HCT116 (cell line): Measurements from ENCODE around the gene FLNA. TPM values are rescaled to one million over a fixed set of nuclear protein-coding genes. Genes with fewer than 3 reads are reported as not detected.

Experiments
- ATAC-seq: fragments of 200-7000 bp; cut with Tn5 transposase; 2 replicates; pipeline ENCODE4 v1.9.1; 2020; ENCODE audit warnings: mild to moderate bottlenecking, moderate library complexity
- BruUV-seq: library from RNA; stranded (reverse); fragments of 400-500 nt; replicated peaks from 2 replicates; lab custom pipeline; 2021; lab: Mats Ljungman, UMichigan
- CTCF ChIA-PET: fragments of 300-600 bp; sonication (Branson Sonifier 250); formaldehyde crosslinking; loops from one replicate; lab custom pipeline; 2021; ENCODE audit warnings: antibody characterized with exemption; lab: Charles Lee
- POLR2A ChIA-PET: fragments of 300-600, 350-600 bp; sonication (Branson Sonifier 250); formaldehyde crosslinking; loops from one replicate; lab custom pipeline; 2021; ENCODE audit warnings: antibody characterized with exemption; lab: Charles Lee
- RAD21 ChIA-PET, 2 experiments: fragments of 300-600 bp; sonication (Branson Sonifier 250); formaldehyde crosslinking; loops; one replicate each; lab custom pipeline; 2023; ENCODE audit warnings: low total read pairs in 2 of 2; ENCODE audit not compliant: uncharacterized antibody in 2 of 2, unreplicated experiment in 2 of 2, low non-redundant PET in 1 of 2; lab: Charles Lee
- DNase-seq: peaks from one replicate; pipeline ENCODE4 v3.0.0-alpha.2; 2010; ENCODE audit warnings: low read depth, low spot score
- H2AFZ ChIP-seq: fragments of 200-600 bp; shearing (Covaris generic), sonication (generic); 2 replicates; pipeline ENCODE4 v1.6.1; 2017; ENCODE audit warnings: low read depth, mixed run types, mixed read lengths, antibody characterized with exemption, low read length; ENCODE audit not compliant: poor library complexity, severe bottlenecking
- H3K27ac ChIP-seq: 2 replicates; pipeline ENCODE4 v1.5.1; 2012; ENCODE audit warnings: low read depth, low read length
- H3K27me3 ChIP-seq: fragments of 200-600 bp; sonication (generic); 2 replicates; pipeline ENCODE4 v1.6.1; 2016; ENCODE audit warnings: mixed run types, low read length, mixed read lengths; ENCODE audit not compliant: insufficient read depth
- H3K36me3 ChIP-seq, 2 experiments: fragments of 200-500 bp in 1 of 2; fragments of 200-600 bp in 1 of 2; sonication (Bioruptor generic) in 1 of 2; sonication (generic) in 1 of 2; 2 replicates each; pipeline versions ENCODE4 v1.5.1 to v1.6.1; 2014 to 2016; ENCODE audit warnings: low read length in 2 of 2, inconsistent platforms in 1 of 2, mixed read lengths in 1 of 2, mixed run types in 1 of 2; ENCODE audit not compliant: insufficient read depth in 2 of 2, control insufficient read depth in 1 of 2
- H3K4me1 ChIP-seq, 2 experiments: fragments of 200-600 bp in 1 of 2; sonication (generic) in 1 of 2; 2 replicates each; pipeline versions ENCODE4 v1.5.1 to v1.6.1; 2012 to 2017; ENCODE audit warnings: low read length in 2 of 2, inconsistent platforms in 1 of 2, mild to moderate bottlenecking in 1 of 2, mixed read lengths in 1 of 2, mixed run types in 1 of 2, moderate library complexity in 1 of 2; ENCODE audit not compliant: insufficient read depth in 2 of 2, control insufficient read depth in 1 of 2
- H3K4me2 ChIP-seq: fragments of 200-600 bp; sonication (generic); 2 replicates; pipeline ENCODE4 v1.6.1; 2017; ENCODE audit warnings: mixed run types, low read length, mixed read lengths
- H3K4me3 ChIP-seq, 2 experiments: fragments of 200-600 bp in 1 of 2; sonication (generic) in 1 of 2; replicated peaks in 1 of 2; 2 replicates each; pipeline ENCODE4 v1.5.1; 2011 to 2016; ENCODE audit warnings: low read length in 2 of 2, control low read depth in 1 of 2, low read depth in 1 of 2, mild to moderate bottlenecking in 1 of 2, mixed read lengths in 1 of 2, mixed run types in 1 of 2
- H3K79me2 ChIP-seq: fragments of 200-600 bp; sonication (generic); 2 replicates; pipeline ENCODE4 v1.6.1; 2017; ENCODE audit warnings: mild to moderate bottlenecking, mixed run types, low read length, moderate library complexity, mixed read lengths; ENCODE audit not compliant: insufficient read depth
- H3K9ac ChIP-seq: fragments of 200-600 bp; sonication (generic); 2 replicates; pipeline ENCODE4 v1.6.1; 2016; ENCODE audit warnings: low read length, mixed read lengths
- H3K9me2 ChIP-seq: fragments of 200-600 bp; sonication (generic), shearing (Covaris generic); 2 replicates; pipeline ENCODE4 v1.6.1; 2017; ENCODE audit warnings: mixed run types, mild to moderate bottlenecking, moderate library complexity; ENCODE audit not compliant: insufficient read depth
- H3K9me3 ChIP-seq, 2 experiments: fragments of 200-500 bp in 1 of 2; fragments of 200-600 bp in 1 of 2; sonication (Bioruptor generic) in 1 of 2; sonication (generic) in 1 of 2; 2 replicates each; pipeline ENCODE4 v1.6.1; 2014 to 2017; ENCODE audit warnings: low read length in 2 of 2, mixed read lengths in 2 of 2, inconsistent platforms in 1 of 2, low read depth in 1 of 2, mild to moderate bottlenecking in 1 of 2, mixed run types in 1 of 2, moderate library complexity in 1 of 2; ENCODE audit not compliant: control insufficient read depth in 1 of 2, insufficient read depth in 1 of 2
- H4K20me1 ChIP-seq: fragments of 200-600 bp; sonication (generic), shearing (Covaris generic); 2 replicates; pipeline ENCODE4 v1.6.1; 2017; ENCODE audit warnings: mixed run types, mild to moderate bottlenecking, moderate library complexity; ENCODE audit not compliant: insufficient read depth
- ATF3 ChIP-seq: IDR thresholded peaks from 2 replicates; pipeline ENCODE4 v1.6.1; 2012
- CBX3 ChIP-seq: IDR thresholded peaks from 2 replicates; pipeline ENCODE4 v1.6.1; 2012; ENCODE audit warnings: low read depth
- CTCF ChIP-seq, 3 experiments: fragments of 200-600 bp in 1 of 3; sonication (generic) in 1 of 3; IDR thresholded peaks in 2 of 3; conservative IDR thresholded peaks in 1 of 3; 2 replicates each; pipeline ENCODE4 v1.5.1; 2012 to 2017; ENCODE audit warnings: low read depth in 2 of 3, low read length in 2 of 3, antibody characterized with exemption in 1 of 3, borderline replicate concordance in 1 of 3, control low read depth in 1 of 3, mild to moderate bottlenecking in 1 of 3, mixed read lengths in 1 of 3, mixed run types in 1 of 3, moderate library complexity in 1 of 3; ENCODE audit not compliant: insufficient read depth in 1 of 3
- EGR1 ChIP-seq: IDR thresholded peaks from 2 replicates; pipeline ENCODE4 v1.6.1; 2012; ENCODE audit warnings: low read depth
- ELF1 ChIP-seq: IDR thresholded peaks from 2 replicates; pipeline ENCODE4 v1.6.1; 2012; ENCODE audit warnings: low read depth, borderline replicate concordance
- EZH2 ChIP-seq: fragments of 200-600 bp; sonication (generic); IDR thresholded peaks from 2 replicates; pipeline ENCODE4 v1.6.1; 2017; ENCODE audit warnings: antibody characterized with exemption, mixed run types
- EZH2phosphoT487 ChIP-seq: fragments of 200-600 bp; IDR thresholded peaks from 2 replicates; pipeline ENCODE4 v1.6.1; 2018; ENCODE audit warnings: antibody characterized with exemption, borderline replicate concordance
- FOSL1 ChIP-seq: IDR thresholded peaks from 2 replicates; pipeline ENCODE4 v1.6.1; 2012; ENCODE audit warnings: low read depth
- RAD21 ChIP-seq: IDR thresholded peaks from 2 replicates; pipeline ENCODE4 v1.6.1; 2012; ENCODE audit warnings: low read depth, mild to moderate bottlenecking
- SIN3A ChIP-seq: IDR thresholded peaks from 2 replicates; pipeline ENCODE4 v1.6.1; 2012; ENCODE audit warnings: low read depth
- SP1 ChIP-seq: IDR thresholded peaks from 2 replicates; pipeline ENCODE4 v1.6.1; 2012; ENCODE audit warnings: low read depth
- YY1 ChIP-seq: IDR thresholded peaks from 2 replicates; pipeline ENCODE4 v1.6.1; 2011; ENCODE audit warnings: low read length, low read depth, moderate library complexity, mild to moderate bottlenecking; ENCODE audit not compliant: insufficient replicate concordance; ENCODE audit errors: extremely low read depth
- ZBTB33 ChIP-seq: IDR thresholded peaks from 2 replicates; pipeline ENCODE4 v1.6.1; 2011; ENCODE audit warnings: mild to moderate bottlenecking, low read length, moderate library complexity; ENCODE audit not compliant: insufficient replicate concordance; ENCODE audit errors: extremely low read depth
- ZNF274 ChIP-seq: fragments of 200-500 bp; sonication (Bioruptor generic); IDR thresholded peaks from 2 replicates; pipeline ENCODE4 v1.6.1; 2014; ENCODE audit warnings: mild to moderate bottlenecking, low read depth, low read length, inconsistent platforms
- intact Hi-C: fragments of 100-400 bp; cut with micrococcal nuclease; formaldehyde crosslinking; loops from 2 replicates; pipeline ENCODE4 v1.10.0; 2022
- total RNA-seq: library from RNA; stranded (reverse); gene quantifications from one replicate; pipeline ENCODE4 v1.2.1, GENCODE V29; 2021; ENCODE audit not compliant: unreplicated experiment

Gene FLNA
- total RNA-seq, 1 experiment from 2014 or later, result 546 TPM

DNA sequence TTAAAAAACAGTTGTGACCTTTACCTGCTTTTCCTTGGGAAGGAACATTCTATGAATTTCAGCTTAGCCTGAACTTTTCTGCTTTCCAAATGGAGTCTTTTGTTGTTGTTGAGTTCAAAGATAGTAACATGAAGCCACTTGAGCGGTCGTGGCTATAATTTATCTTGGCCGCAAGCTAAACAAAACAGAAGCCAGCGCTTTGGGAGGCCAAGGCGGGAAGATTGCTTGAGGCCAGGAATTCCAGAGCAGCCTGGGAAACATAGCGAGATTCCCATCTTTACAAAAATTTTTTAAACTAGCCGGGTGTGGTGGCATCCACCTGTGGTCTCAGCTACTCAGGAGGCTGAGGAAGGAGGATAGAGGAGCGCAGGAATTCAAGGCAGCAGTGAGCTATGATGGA is 48.9 kb downstream of the FLNA start:
- no peak overlapping the region for H3K4me3 ChIP-seq
- H3K4me1 ChIP-seq, result no peaks in the 10 kb centered on the region
- H3K9ac ChIP-seq, result no peak overlapping the region
- no peak overlapping the region for H3K27ac ChIP-seq
- TF ChIP-seq EZH2phosphoT487 (no peak), RAD21 (no peak), ZBTB33 (no peak), FOSL1 (no peak)
- ChIA-PET CTCF (no interaction called here), RAD21 (no interaction called here), POLR2A (no interaction called here)
- no peaks in the 10 kb centered on the region for H3K79me2 ChIP-seq
- intact Hi-C loops, result no loop called here
- H4K20me1 ChIP-seq, result no peaks in the 10 kb centered on the region
- 0 out of 2 replicates have a peak, but pooled peaks cover 8% of the 10 kb centered on the region for H3K27me3 ChIP-seq
- no peaks in the 10 kb centered on the region for H3K36me3 ChIP-seq
- ATAC-seq, result no peak
- no peaks in the 10 kb centered on the region for H3K9me3 ChIP-seq
- DNase-seq, result no peak
- no peak overlapping the region for H3K4me2 ChIP-seq
- H2AFZ ChIP-seq, result no peak overlapping the region
- no peaks in the 10 kb centered on the region for H3K9me2 ChIP-seq
- BruUV-seq, result no TSS peak

DNA sequence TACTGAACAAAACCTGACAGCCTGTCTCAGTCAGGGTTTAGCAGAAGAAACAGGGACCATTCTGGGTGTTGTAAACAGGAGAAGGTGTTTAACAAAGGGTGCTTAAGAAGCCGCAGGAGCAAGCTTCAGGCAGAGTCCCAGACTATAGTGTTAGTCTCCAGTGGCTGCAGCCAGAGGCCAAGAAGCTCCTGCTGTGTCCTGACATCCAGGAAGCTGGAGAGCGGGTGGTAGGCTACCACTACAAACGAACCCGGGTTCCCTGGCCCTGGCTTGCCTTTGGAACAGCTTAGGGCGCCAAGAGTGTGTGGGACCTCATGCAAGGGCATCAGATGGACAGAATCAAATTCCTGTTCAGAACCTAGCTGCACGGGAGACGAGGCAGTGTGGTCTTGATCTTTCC is 50.9 kb downstream of the FLNA start:
- RAD21 ChIA-PET, result no interaction called here
- CTCF ChIA-PET, result no interaction called here
- no peak for TF ChIP-seq CBX3
- no peak for TF ChIP-seq SP1
- TF ChIP-seq SIN3A, result no peak
- no peak for TF ChIP-seq EGR1
- no peak for TF ChIP-seq ATF3
- no peak for TF ChIP-seq CTCF (IDR thresholded peaks at IDR 0.05 in 2 of 3, conservative IDR thresholded peaks at IDR 0.05 in 1 of 3; ENCODE audit: borderline replicate concordance in 1 of 3, insufficient read depth in 1 of 3, low read depth in 2 of 3, low read length in 2 of 3)
- no peak for TF ChIP-seq YY1
- TF ChIP-seq ZNF274, result no peak
- no peak for TF ChIP-seq FOSL1
- no peak for TF ChIP-seq ELF1
- TF ChIP-seq EZH2, result no peak

More for the DNA sequence above, 50.9 kb downstream of the FLNA start:
- BruUV-seq, result no TSS peak
- H3K4me3 ChIP-seq, result no peak overlapping the region
- no peak overlapping the region for H2AFZ ChIP-seq
- H3K9me2 ChIP-seq, result no peaks in the 10 kb centered on the region
- H3K27ac ChIP-seq, result no peak overlapping the region
- DNase-seq (no peak), ATAC-seq (no peak)
- no peaks in the 10 kb centered on the region for H3K79me2 ChIP-seq
- POLR2A ChIA-PET, result no interaction called here
- intact Hi-C loops, result no loop called here
- H3K4me2 ChIP-seq, result no peak overlapping the region
- H3K9me3 ChIP-seq, result no peaks in the 10 kb centered on the region
- H4K20me1 ChIP-seq, result no peaks in the 10 kb centered on the region
- H3K4me1 ChIP-seq, result no peaks in the 10 kb centered on the region
- H3K27me3 ChIP-seq, result 0 out of 2 replicates have a peak, but pooled peaks cover 8% of the 10 kb centered on the region
- no peaks in the 10 kb centered on the region for H3K36me3 ChIP-seq
- no peak overlapping the region for H3K9ac ChIP-seq
